GM18517 (cell line): ENCODE results near the gene OR2AT4.
A peak's percentile ranks its signal among the peaks of the same experiment; 100 is the strongest.
"Not testable (repeated sequence)": the region's sequence is repeated elsewhere in the genome, so short reads cannot be mapped to it uniquely, and the experiment has no call there.

Experiments
- ATAC-seq: cut with Tn5 transposase; IDR thresholded peaks from one replicate; pipeline ENCODE4 v1.9.1; 2021; ENCODE audit warnings: mild to moderate bottlenecking, moderate library complexity; ENCODE audit not compliant: unreplicated experiment

Gene OR2AT4

DNA sequence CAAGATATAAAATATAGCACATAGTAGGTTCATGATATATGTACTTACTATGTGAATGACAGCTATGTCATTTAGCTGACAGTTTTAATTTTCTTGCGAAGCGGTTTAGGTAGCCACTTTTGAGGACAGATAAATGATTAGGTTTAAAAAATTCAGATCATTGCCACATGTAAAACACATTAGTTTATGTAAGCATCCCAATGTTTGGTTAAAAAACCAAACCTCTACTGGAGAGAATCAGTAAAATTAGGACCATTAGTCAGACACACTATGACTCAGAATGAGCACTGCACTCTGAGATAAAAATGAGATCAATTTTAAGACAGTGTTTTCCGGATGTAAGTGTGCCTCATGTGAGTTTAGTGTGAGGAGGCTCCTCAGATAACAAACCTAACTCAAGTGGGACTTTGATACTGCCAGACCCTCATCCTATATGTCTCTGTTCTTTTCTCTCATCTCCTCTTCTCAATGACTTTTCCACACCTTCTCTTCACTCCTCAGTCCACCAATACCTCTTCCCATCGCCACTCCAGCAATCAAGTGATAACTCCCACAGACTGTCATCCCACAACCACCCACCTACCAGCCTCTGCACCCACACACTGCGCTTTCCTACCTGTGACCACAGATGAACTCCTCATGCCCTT lies 6.8 kb upstream of the OR2AT4 start:
- ATAC-seq = peak; percentile 44

DNA sequence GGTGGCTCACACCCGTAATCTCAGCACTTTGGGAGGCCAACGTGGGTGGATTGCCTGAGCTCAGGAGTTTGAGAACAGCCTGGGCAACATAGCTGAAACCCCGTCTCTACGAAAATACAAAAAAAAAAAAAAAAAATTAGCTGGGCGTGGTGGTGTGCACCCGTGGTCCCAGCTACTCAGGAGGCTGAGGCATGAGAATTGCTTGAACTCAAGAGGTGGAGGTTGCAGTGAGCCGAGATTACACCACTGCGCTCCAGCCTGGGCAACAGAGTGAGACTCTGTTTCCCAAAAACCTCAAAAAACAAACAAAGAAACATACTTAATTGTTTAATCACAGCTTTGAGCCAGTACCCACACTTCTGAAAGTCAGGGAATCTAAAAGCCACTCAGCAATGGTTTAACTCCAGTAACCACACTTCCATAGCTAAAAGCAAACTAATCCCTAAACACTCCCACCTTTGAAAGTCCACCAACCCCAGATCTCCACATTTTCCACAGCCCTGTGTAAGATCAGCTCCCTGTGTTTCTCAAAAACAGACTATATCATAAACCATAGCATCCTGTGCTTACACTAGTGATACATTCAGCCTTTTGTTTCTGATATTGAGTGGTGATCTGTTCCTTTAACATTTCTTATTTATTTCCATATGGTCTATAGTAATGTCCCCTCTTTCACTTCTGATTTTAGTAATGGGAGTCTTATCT lies 4.9 kb upstream of the OR2AT4 start:
- no peak for ATAC-seq

DNA sequence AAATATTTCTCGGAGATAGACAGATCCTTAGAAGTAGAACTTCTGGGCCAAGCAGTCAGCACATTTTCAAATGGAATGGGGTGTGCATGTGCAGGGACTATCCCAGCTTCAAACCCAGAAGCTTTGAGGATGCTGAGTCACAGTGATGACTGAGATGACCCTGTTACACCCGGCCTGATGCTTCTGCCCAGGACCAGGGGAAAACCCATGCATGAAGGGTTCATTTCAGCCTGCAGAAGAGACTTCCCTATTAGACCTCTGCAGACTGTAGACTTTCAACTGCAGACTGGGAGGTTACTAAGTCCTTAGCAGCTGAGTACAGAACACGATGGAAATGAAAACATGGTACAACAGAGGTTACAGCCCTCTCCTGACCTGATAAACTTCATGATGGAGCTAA lies 3.6 kb upstream of the OR2AT4 start:
- peak; percentile 86 for ATAC-seq

DNA sequence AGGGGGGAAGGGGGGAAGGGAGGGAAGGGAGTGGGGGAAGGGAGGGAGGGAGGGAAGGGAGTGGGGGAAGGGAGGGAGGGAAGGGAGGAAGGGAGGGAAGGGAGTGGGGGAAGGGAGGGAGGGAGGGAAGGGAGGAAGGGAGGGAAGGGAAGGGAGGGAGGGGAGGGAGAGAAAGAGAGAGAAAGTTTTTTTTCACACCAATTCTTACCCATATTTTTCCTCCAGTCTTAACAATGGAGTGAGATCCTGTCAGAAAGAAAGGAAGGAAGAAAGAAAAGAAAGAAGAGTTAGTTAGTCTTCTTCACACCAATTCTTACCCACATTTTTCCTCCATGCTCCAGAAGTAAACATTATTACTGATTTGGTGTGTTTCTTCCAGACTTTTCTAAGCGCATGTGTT lies 3.0 kb upstream of the OR2AT4 start:
- no peak for ATAC-seq

DNA sequence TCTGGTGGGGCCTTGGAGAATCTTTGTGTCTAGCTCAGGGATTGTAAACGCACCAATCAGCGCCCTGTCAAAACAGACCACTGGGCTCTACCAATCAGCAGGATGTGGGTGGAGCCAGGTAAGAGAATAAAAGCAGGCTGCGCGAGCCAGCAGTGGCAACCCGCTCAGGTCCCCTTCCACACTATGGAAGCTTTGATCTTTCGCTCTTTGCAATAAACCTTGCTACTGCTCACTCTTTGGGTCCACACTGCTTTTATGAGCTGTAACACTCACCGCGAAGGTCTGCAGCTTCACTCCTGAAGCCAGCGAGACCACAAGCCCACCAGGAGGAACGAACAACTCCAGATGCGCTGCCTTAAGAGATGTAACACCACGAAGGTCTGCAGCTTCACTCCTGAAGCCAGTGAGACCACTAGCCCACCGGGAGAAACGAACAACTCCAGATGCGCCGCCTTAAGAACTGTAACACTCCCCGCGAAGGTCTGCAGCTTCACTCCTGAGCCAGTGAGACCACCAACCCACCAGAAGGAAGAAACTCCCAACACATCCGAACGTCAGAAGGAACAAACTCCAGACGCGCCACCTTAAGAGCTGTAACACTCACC lies 2.3 kb upstream of the OR2AT4 start:
- ATAC-seq = not testable (repeated sequence)

DNA sequence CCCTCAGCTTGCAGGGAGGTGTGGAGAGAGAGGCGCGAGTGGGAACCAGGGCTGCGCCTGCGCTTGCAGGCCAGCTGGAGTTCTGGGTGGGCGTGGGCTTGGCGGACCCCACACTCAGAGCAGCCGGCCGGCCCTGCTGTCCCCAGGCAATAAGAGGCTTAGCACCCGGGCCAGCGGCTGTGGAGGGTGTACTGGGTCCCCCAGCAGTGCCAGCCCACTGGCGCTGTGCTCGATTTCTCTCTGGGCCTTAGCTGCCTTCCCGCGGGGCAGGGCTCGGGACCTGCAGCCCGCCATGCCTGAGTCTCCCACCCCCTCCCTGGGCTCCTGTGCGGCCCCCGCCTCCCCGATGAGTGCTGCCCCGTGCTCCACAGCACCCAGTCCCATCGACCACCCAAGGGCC lies 1.5 kb upstream of the OR2AT4 start:
- not testable (repeated sequence) for ATAC-seq

DNA sequence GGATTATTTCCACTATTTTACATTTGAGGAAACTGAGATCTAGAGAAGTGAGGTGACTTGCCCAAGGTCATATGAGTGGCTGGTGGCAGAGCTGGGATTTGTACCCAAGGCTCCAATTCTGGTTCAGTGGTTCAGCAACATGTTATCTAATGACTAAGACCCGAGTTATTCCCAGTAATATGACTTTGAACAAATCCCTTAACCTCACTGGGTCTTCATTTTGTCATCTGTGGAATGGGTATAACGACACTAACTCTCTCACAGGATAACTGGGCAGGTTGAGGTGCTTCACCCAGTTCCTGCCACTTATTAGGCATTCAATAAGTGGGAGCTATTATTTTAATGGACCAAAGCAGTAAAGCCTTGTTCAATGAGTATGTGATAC lies 489 bp upstream of the OR2AT4 start:
- no peak for ATAC-seq

DNA sequence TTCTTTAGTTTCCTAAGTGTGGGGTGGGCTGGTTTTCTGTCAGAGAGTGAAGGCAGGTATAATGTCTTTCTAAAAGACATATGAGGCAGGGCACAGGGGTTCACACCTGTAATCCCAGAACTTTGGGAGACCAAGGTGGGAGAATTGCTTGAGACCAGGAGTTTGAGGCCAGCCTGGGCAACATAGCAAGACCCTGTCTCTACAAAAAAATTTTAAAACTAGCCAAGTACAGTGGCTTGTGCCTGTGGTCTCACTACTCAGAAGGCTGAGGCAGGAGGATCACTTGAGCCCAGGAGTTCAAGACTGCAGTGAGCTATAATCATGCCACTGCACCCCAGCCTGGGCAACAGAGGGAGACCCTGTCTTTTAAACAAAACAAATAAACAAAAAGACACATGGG lies 2.3 kb downstream of the OR2AT4 start:
- ATAC-seq = not testable (repeated sequence)

DNA sequence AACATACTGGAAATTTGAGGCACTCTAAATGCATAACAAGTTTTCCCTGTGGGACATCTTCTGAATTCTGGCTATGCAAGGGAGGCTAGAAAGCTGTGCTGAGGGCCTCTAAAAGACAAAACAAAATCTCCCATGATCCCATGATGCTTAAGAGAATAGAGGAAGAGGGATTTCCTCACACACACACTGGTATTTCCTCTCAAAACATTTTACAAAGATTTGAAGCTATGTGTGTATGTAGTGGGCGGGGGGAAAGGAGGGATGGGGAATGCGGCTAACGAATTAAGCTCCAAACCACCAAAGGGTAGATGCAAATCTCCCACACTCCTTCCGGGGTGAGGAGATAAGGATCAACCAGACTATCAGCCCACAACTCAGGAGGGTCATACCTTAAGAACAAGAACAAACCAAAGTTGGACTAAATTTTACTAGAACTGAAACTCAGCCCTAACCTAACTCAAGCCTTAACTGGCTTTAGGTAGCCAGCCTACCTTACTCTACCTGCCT lies 6.0 kb downstream of the OR2AT4 start:
- ATAC-seq = no peak

DNA sequence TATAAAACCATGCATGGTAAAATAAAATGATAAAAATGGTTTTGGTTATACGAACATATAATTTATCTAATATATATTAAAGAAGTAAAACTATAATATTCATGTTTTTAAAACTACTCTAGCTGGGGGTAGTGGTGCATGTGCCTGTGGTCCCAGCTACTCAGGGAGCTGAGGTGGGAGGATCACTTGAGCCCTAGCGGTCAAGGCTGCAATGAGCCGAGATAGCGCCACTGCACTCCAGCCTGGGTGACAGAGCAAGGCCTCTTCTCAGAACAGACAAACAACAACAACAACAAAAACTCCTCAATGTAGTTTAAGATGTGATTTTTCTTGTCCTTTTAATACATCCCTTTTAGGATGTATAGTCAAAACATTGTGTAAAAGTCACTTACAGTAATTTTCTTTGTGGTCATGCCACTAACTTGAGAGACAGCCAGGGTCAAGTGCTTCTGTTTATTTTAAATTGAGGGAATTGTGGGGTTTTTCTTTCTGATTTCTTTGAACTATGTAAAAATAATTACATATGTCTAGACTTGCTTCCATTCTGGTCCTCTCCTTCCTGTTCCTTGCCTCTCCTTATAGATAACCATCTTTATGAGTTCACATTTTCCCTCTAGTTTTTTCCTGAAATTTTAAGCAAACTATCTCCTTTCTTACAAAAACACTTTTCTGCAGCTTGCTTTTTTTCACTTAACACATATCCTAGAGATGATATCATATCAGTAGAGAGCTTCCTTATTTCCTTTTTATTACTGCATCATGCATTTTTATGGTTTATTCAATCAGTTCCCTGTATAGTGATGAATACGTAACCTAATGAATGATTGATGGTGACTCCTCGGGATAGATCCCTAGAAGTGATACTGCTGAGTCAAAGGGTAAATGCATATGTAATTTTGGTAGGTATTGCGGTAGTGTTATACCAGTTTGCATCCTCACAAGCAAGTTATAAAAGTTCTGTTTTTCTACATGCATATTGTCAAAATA lies 9.1 kb downstream of the OR2AT4 start:
- ATAC-seq = no peak

DNA sequence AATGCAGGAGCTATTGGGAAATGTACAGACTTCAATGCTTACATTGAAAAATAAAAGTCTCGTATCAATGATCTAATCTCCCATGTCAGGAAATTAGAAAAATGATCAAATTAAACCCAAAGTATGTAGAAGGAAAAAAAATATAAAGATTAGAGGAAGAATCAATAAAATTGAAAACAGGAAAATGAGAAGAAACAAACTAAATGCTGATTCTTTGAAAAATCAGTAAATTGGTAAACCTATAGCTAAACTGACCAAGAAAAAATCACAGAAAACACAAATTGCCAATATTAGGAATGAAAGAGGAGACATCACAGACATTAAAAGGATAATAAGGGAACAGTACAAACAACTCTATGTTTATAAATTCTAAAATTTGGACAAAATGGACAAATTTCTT lies 11.8 kb downstream of the OR2AT4 start:
- no peak for ATAC-seq

DNA sequence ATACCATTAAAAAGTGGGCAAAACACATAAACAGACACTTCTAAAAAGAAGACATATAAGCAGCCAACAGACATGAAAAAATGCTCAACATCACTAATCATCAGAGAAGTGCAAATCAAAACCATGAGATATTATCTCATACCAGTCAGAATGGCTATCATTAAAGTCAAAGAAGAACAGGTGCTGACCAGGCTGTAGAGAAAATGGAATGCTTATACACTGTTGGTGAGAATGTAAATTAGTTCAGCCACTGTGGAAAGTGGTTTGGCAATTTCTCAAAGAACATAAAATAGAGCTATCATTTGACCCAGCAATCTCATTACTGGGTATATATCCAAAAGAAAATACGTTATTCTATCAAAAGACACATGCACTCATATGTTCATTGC lies 13.5 kb downstream of the OR2AT4 start:
- no peak for ATAC-seq

DNA sequence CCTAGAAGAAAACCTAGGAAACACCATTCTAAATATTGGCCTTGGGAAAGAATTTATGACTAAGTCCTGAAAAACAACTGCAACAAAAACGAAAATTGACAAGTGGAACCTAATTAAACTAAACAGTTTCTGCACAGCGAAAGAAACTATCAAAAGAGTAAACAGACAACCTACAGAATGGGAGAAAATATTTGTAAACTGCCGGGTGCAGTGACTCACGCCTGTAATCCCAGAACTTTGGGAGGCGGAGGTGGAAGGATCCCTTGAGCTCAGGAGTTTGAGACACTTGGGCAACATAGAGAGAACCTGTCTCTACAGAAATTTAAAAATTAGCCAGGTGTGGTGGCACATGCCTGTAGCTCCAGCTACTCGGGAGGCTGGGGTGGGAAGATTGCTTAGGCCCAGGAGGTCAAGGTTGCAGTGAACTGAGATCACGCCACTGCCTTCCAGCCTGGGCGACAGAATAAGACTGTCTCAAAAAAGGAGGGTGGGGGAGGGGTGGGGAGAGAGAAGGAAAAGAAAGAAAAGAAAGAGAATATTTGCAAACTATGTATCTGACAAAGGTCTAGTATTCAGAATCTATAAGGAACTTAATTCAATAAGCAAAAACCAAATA lies 14.0 kb downstream of the OR2AT4 start:
- no peak for ATAC-seq

DNA sequence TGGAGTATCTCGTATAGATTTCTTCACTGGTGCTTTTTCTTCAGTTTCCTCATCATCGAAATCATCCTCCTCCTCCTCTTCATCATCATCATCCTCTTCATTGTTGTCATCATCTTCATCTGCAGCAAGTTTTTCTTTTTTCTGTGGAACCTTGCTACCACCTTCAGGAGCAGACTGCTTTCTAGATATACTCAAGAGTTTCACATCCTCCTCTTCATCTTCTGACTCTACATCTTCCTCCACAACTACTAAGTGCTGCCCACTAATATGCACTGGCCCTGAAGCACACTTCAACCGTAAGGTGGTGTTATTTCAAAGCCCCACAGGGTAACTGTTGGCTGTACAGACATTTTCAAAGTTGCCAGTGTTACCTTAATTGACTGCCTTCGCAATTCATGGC lies 17.1 kb downstream of the OR2AT4 start:
- no peak for ATAC-seq

DNA sequence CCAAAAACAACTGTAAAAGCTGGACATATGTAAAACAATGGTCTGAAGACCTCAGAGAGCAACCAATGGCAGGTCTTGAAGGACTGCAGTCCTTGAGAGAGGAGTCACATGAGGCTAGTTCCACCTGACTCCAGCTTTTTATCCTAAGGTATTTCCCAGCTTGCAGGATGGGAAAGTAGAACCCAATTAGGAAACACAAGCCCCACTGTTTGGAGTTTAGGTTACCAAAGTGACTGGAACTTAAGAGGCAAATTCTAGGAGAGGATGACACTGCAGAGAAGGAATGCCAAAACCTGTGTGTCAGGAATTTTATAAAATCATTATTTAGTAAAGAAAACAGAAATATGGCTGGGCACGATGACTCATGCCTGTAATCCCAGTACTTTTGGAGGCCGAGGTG lies 18.4 kb downstream of the OR2AT4 start:
- no peak for ATAC-seq

DNA sequence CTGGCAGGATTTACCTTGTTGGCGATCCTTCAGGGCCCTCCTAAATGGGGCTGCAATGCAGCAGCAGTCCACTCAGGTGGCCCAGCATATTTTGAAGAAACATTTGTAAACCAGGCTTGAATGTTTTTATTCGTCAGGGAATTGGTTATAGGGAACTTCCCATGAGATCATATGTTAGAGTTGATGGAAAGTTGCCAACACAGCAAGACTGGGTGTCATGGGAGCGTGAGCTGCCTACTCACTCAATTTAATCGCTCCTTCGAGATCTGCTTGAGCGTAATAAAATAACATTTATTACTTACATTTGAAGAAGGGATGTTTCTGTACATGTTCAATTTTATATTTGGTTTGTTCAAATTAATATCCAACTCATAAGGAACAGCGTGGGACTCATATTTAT lies 19.4 kb downstream of the OR2AT4 start:
- no peak for ATAC-seq

DNA sequence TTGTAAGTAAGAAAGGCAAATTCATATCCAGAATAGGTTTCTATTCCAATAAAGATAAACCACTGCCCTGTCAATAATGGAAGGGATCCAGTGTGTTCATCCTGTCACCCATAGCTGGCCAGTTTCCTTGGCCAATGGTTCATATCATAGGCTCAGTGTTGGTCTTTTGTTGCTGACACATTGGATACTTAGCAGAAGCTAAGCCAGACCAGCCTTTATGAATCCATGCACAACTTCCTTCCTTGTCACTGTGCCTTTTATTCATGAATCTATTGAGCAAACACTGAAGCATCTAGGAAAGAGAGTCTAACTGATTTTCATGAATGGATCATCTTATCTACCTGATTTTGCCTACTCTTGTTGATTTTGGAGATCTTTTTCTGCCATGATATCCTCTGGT lies 20.0 kb downstream of the OR2AT4 start:
- no peak for ATAC-seq

DNA sequence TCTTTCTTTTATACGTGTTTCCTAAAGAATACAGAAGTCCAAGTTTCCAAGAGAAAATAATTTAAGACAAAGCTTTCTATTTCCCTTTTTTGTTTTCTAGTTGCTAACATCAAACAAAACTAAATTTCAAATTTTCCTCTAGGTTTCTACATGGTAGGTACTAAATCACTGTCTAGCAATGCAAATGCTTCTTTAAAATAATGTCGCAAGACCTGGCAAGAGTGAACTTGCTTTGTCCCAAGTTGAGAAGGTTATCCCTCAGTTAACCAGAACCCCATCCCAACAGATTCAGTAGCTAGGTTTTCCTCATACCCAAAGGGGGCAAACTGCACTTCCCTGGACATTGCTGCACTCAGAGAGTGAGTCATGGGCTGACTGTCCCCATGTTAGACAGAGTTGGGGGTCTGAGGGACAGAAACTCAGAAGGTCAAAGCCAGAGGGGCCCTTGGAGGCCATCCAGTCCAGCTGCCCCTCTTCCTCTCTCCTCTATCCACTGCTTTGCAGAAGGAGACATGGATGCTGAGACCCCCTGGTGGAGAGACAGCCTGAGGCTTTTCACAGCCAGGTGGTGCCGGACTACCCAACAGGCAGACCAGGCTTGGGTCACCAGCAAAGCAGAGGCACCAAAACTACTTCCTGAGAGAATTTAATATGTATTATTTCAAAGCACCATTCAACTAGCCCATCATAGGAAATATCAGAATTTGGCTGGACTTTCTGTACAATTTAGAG lies 23.1 kb downstream of the OR2AT4 start:
- no peak for ATAC-seq

DNA sequence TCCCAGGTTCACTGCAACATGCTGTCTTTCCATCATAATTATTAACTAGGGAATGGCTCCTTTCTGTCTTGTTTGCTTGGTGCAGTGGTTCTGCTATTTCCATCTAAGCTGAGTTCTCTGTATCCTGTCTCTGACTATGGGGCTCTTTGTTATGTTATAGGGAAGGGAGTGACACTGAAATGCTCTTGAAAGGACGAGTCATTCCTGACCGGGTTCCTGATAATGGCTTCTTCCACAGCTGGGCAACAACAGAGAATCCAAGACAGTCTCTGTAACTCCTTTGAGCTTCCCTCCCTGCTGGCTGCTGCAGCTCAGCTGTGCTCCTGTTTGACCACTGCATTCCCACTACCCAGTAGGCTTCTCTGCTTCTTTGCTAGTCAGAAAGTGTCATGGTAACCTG lies 24.1 kb downstream of the OR2AT4 start:
- no peak for ATAC-seq

DNA sequence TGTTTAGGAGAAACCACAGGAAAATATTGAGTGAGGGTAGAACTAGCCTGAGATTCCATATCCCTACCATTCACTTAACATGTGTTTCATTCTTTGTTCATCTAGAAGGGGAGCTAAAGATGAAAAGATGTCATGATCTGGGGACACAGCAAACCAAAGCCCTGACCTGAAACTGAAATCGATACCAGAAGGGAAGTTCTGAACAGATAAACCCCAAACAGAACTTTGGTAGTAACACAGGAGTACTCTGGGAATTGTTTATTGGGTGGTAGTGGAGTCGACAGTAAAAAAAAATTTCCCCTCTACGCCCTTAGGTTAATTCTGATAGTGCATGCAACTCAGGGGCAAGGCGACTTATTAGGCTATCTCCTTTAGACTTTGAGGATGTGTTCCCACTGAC lies 27.2 kb downstream of the OR2AT4 start:
- ATAC-seq = no peak
